ENCODE data around the gene PRRT4.

The PRRT4 gene

DNA sequence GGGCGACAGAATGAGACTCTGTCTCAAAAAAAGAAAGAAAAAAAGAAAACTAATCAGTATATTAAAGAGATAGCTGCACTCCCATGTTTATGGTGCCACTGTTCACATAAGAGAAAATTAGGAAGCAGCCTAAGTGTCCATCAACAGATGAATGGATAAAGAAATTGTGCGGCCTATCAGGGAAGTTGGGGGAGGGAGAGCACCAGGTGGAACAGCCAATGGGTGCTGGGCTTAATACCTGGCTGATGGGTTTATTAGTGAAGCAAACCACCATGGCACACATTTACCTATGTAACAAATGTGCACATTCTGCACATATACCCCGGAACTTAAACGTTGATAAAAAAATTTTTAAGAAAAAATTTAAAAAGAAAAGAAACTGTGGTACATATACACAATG is 9.0 kb upstream of the PRRT4 start:
- DNase-seq, result no peak

DNA sequence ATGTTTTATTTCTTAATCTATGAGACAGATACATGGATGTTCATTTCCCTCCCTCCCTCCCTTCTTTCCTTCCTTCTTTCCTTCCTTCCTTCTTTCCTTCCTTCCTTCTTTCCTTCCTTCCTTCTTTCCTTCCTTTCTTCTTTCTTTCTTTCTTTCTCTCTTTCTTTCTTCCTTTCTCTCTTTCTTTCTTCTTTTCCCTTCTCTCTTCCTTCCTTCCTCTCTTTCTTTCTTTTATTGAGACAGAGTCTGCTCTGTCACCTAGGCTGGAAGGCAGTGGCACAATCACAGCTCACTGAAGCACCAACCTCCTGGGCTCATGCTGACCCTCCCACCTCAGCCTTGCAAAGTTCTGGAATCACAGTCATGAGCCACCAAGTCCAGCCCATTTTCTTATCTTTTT is 5.5 kb upstream of the PRRT4 start:
- DNase-seq, result no peak

DNA sequence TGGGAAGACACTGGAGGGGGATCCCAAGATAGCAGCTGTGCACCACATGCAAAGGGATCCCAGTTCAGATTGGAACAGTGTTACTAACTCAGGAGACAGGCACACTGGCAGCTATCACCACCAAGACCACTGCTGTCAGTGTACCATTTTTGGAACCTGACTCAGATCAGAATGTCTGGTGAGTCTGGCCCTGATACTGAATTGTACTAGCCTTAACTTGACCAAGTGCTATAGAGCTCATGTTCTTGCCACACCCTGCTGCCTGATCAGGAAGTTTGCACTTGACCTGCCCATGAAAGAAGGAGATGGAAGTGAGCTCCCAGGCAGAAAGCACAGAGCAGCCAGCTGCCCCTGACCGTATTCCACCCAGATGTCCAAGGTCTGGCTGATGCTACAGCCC is 4.8 kb upstream of the PRRT4 start:
- no peak for DNase-seq

DNA sequence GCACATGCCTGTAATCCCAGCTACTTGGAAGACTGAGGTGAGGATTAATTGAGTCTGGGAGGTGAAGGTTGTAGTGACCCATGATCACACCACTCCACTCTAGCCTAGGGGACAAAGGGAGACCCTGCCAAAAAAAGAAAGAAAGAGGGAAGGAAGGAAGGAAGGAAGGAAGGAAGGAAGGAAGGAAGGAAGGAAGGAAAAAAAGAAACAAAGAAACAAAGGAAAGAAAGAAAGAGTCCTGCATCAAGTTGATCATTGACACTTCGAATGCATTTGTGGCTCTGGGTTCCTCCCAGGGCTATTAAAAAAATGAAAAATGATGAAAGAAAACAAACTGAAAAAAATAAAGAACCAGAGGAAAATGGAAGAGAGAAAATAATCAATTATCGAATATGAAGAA is 3.9 kb upstream of the PRRT4 start:
- no peak for DNase-seq

DNA sequence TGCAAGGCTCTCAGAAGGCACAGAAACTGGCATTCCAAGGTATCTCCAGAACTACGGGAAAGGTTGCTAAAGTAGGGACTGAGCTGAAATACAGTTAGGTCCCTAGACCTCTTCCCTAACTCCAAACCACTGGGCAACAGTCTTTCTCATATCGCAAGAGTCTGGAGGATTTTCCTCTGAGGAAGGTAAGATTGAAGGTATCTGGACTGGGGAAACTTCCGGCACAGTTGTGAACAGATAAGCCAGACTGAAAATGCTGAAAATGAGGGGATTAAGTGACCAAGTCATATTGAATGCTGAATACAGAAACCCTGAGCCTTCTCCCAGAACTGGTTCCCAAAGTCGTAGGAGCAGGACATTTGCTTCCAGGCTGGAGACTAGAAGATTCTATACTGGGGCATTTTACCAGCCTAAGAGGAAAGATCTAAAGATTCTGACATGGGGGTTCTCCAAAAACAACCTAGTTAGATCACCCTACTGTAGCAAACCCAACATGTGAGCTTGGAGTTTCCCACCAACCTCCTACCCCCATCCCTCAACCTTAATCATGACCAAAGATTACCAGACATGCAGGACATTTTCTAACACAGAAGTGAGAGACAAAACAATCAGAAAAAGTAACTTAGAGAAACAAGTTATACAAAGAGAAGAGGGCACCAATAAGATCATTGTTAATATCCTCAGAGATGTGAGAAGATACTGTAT is 2.8 kb upstream of the PRRT4 start:
- no peak for DNase-seq

DNA sequence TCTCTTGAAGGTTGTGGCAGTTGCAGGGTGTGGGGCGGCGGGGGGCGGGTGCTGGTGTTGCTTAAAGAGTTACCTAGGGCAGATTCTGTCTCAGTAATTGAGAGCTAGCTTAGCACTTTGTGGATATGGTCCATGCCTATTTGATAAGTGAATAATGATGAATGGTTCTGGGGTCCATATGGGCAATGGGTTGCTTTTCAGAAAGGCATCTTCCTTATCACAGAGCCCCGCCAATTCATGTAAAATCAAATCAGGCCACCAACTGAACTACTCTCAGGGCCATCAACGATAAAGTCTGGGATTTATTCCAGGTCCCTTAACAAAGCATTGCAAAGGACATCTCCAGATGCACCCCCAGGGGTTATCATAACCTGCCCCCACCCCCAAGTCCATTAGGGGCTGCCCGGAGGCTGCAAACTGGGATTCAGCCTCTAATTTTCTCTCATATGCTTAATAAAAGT is 1.8 kb upstream of the PRRT4 start:
- DNase-seq, result no peak

DNA sequence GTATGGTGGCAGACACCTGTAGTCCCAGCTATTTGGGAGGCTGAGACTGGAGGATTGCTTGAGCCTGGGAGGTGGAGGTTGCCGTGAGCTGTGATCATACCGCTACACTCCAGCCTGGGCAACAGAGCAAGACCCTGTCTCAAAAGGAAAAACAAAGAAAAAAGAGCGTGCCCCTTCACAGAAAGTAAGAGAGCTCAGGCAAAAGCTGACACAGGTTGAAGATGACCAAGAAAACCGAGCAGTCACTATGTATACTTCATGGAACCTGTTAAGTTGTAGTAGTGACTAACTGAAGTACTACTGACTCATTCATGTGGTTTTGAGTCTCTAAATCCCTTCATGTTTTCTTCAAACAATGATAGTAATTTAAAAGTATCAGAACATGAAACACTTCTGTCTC is 1.2 kb upstream of the PRRT4 start:
- DNase-seq, result no peak

DNA sequence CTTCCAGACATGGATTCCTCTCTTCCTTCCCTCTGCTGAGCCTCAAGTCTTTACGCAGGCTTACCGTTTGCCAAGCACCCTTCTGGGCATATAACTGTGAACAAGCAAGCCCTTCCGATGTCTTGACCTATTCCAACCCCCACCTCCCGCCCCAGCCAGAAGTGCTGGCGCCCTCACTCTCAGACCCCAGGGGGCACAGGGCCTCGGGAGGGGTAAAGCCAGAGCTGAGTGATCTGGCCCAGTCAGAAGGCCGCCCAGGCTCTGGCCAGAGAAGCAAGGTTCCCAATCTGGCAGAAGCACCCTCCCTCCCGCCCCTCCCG is 1.2 kb downstream of the PRRT4 start:
- DNase-seq, result no peak

DNA sequence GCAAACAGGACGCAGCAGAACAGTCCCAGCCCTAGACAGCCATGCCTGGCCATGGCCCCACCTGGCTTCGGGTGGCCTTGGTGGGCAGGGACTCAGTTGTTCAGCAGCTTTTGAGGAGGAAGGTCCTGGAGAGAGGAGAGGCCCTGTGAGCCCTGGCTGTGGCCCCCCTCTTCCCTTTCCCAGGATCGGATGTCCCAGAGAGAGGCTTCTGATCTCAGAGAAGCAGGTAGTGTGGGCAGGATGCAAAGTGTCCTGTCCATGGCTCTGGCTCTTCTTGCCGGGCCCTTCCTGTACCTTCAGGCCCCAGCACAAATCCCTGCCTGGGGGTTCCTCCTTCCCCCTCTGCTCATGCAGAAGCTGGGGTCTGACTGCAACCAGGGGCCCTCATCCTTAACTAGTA is 1.6 kb downstream of the PRRT4 start:
- no peak for DNase-seq

DNA sequence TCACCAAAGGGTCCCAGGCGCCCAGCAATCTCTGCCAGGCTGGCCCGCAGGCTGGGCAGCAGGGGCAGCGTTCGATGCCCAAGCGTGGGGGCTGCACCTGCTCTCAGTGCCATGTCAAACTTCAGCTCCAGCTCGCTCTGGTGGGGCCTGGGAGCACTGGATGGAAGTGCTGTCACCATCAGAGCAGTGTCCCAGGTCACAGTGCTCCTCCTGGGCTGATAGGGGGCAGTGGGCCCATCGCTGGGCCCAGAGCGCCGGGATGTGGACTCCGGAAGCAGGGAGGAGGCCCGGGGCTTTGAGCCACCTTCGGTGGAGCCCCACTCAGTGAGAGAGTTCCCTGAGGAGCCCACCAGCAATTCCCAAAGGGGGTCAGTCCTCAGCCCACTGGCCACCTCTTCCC is 2.2 kb downstream of the PRRT4 start:
- DNase-seq, result no peak

DNA sequence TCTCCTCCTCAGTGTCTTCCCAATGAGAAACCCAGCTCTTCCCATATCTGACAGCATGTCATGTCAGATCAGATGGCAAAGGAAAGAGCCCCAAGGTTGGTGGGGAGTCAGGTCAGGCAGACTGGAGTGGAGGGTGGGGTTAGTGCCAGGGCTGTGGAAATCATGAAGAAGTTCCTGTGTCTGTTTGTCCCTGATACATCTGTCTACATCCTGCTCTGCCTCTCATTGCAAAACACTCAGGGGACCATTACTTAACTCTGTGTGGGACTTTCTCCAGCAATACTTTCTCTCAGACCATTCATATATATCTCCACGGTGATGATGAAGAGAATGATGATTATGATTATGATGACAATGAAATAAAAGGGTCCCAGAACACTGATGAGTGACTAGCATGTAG is 3.3 kb downstream of the PRRT4 start:
- DNase-seq, result no peak

DNA sequence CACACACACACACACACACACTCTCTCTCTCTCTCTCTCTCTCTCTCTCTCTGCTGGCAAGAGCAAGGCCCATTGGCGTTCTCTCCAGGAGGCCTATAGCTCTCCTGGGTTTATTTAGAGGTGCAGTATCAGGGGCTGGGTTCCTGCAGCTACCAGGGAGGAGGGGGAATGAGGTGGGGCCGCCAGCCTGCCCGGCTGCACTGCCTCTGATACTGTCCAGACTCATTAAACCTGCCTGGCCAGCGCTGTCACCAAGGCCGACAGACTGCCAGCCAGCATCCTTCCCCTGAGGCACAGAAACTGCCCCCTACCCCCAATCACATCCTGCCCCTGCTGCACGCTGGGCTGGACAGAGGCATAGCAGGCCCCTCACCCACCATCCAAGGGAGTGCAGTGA is 4.3 kb downstream of the PRRT4 start:
- no peak for DNase-seq

DNA sequence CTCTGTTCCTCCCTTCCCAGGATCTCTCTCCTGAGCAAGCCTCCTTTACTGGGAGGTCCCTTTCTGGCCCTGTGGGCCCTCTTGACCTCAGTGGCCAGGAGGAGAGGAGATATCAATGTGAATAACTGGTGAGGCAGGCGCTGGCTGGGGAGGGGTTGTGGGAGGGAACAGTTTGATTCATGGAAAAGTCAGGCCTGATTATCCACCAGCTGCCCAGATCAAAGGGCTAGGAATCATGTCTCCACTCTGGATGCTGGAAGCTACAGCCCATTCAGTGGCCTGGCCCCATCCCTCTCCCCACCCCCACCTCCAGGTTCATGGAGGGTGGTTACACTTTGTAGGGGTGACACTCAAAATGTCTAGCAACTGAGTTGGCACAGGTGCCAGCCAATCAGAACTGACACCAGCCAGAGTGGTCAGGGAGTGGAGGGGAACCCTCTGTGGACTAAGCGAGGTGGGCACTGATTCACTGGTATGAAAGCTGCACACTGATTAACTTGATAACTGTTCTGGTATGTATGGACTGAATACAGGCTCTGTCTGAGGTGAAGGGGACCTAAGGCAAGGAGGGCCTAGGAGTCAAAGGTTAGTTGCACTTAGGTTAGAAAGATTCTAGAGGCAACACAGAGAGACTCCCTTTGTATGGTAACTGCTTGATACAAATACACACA is 4.8 kb downstream of the PRRT4 start:
- no peak for DNase-seq

DNA sequence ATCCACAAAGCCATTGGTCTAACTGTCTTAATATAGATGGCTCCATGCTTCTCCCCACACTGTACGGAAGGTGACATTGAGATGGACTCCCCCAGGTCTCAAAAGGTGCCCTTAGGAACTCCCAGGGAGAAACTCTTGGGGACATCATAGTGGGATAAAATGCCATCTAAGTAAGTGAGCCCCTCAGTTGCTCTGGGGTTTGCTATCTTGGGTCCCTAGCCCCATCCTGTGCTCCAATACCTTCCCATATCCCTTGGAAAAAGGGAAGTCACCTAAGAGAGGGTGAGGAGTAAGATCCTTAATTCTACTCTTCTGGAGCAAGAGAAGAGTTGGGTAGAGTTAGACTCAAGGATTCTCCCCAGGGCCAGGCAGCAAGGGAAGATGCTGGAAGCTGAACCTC is 7.9 kb downstream of the PRRT4 start:
- no peak for DNase-seq

DNA sequence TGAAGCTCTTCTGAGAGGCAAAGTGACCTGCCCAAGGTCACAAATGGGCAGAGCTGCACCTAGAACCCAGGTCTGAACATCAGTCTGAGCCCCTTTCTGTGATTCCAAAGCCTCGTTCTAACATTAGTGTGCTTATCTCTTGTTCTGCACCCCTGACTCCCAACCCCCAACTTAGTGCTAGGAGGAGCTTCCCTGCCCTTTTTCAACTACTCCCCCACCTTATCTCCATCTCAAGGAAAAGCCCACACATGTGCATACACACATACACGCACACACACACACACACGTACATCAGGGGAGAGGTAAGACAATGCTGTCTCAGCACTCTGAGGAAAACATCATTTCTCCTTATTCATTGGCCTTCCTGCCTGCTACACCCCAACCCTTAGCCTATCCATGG is 8.3 kb downstream of the PRRT4 start:
- DNase-seq, result no peak

DNA sequence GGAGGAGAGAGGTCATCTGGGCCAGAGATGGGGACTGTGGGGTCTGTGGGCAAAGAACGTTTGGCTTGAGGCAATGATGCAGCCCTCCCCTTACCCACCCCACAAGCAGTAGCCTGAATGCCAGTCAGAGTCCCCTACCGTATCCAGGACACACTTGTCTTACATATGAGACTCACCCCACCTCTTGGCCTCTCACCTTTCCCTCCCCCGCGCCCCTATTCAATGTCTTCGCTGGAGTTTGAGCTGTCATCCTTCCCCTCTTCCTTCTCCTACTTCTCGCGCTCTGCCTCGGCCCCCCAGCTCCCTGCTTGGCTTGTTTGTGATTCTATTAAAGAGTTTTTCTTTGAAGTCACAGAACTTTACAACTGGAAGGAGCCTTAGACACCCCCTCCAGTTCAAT is 8.9 kb downstream of the PRRT4 start:
- no peak for DNase-seq

DNA sequence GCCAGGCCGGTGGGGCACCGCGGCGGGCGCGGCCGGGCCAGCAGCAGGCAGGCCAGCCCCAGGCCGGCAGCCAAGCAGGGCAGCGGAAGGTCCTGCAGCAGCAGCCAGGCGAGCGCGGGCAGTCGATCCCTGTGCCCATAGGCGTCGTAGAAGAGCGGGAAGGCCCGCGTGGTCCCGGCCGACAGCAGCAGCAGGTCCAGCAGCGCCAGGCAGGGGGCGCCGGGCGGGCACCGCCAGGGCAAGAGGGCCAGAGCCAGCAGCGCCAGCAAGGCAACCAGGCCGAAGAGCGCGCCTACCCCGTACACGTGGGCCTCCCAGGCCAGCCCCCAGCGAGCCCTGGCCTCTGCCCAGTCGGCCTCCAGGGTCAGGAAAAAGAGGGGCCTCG is 9.3 kb downstream of the PRRT4 start:
- DNase-seq, result no peak

DNA sequence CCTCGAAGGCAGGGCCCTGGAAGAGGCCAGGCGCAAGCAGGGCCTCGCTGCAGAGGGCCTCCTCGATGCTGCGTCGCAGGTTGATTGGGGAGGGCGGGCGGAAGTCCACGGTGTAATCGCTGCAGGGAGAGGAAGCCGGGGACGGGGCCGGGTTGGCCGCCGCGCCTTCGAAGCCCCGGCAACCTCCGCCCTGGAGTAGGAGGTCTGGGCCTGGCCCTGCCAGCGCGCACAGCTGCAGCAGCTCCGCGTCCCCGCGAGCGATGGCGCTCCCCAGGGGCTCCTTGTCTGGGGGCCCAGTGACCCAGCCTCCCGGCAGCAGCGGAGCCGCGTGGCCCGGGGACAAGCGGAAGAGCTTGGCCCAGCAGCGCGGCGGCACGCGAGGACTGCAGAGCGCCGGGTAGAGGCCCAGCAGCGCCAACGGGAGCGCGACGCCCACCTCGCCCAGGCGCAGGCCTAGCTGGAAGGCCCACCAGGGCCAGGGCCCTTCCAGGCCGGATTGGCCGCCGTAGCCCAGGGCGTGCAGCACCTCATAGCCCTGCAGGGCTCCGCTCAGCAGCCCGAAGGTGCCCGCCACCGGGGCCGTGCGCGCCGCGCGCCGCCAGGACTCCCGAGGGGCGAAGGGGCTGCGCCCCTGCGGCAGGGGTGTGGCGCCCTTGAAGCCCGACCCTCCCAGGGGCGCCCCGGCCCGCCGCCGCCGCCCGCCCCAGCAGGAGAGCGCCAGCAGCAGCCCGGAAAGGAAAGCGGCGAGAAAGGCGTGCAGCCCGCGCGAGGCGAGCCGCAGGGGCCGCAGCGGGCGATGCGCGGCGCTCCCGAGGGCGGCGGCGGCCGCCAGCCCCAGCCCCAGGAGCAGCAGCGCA is 10.0 kb downstream of the PRRT4 start:
- no peak for DNase-seq

DNA sequence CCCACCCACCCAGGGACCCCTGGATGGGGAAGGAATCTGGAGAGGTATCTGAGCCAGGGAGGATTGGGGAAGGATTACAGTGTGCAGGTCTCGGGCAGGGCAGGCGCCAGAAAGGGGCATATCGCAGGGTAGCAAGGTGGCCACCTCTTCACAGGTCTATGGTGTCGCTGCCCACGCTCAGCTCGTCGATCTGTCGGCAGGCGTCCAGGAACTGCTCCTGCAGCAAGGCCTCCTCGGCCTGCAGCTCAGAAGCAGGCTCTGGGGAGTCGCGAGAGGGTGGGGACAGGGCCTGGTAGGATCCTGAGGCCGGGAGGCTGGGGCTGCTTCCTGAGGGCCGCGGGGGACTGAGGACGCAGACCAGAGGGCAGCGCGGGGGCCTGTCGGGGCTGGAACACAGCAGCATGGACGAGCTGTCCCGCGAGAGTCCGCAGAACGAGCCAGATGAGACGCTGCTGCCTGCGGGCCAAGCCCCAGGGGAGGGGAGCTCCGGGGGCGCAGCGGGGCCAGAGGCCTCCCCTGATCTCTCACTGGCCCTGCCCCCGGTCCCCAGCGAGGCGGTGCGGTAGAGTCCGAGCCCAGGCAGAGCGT is 10.7 kb downstream of the PRRT4 start:
- no peak for DNase-seq

DNA sequence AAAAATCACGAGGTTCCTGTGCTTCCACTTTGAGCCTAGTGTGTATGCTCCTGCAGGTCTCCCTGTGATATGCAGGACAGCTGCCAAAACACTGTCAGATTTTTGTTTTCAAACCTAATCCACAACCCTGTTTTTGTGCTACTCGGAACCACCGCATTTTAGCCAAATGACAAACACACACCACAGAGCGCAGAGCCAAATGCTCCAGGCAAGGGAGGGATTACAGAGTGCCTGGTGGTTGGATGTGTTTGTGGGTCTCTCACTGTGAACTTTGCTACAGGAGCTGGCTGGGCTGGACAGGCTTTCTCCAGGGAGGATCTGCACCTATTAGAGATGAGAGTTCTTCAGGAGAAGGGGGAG is 12.0 kb downstream of the PRRT4 start:
- no peak for DNase-seq

DNA sequence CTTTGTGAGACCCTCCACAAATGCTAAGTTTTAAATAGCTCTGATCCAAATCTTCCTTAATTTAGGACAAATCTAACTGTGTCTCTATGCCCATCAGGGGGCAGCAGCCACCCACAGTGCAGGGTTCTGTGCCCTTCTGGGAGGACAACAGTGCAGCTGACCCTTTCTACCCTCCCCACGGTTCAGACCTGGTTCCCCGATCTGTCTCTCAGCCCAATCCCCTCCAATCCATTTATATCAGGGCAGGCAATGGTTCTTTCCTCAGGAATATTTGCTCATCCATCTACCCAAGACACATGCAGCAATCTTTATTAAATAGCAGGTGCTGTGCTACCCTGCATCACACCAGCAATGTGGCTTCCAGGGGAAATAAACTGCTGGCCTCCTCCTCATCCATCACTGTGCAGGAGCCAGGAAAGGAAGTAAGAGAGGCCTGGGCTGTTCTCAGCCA is 13.8 kb downstream of the PRRT4 start:
- peak; percentile 2 to 62 for DNase-seq

DNA sequence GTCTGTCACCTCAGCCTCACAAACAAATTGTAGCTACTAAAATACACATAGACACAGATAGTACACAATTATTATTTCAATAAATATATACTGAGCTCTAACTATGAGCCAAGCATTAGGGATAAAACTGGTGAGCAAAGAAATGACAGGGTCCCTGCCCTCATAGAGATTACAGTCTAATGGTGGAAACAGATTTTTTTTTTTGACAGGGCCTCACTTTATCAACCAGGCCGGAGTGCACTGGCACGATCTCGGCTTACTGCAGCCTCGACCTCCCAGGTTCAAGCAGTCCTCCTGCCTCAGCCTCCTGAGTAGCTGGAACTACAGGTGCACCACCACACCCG is 17.1 kb downstream of the PRRT4 start:
- no peak for DNase-seq

DNA sequence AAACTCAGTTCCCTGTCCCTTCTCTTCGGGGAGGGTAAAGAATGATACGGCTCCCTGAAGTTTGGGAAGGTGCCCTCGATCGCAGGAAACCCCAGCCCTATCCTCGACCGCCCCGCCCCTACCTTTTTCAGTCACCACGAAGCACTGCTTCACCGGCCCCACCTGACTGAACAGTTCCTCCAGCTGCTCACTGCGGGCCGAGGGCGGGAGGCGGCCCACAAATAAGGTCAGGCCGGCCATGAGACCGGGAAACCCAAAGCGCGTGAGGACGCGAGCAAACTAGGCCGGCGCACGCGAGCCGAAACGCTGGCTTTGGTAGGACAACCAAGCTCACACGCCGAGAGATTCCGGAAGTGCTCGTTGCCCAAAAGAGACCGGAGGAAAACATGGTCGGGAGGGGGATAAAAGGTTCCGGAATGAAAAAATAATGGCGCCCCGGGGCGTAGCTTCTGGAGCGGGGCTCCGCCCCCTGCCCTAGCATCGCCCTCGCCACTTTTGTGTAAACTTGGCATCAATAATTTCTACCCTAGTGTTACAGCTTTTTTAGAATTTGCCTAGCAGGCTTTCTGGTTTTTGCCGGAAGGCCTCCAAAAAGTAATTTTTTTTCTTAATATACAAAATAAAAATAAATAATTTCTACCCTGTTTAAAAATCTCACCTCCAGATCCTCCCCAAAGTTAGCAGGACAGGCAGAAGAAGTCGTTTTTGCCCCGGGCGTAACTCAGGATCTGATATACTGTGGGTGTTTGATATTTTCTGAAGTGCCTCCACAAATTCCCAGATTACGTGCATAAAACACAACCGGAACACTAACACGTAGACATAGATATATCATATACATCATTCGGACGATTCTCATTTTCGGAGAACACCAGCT is 17.7 kb downstream of the PRRT4 start, which contains the start of gene RBM28:
RBM28 (minus strand) TSS at position 355 of the 877 bp plus-strand sequence; CDS start at position 240, 115 bp downstream.
- DNase-seq, result peak; percentile 79 to 91
